HCT116 (cell line): Measurements from ENCODE around the gene DNAH9. TPM values are rescaled to one million over a fixed set of nuclear protein-coding genes. Genes with fewer than 3 reads are reported as not detected.

Experiments used
- ATAC-seq: fragments of 200-7000 bp; cut with Tn5 transposase; 2 replicates; pipeline ENCODE4 v1.9.1; 2020; ENCODE audit warnings: mild to moderate bottlenecking, moderate library complexity
- BruUV-seq: library from RNA; stranded (reverse); fragments of 400-500 nt; replicated peaks from 2 replicates; lab custom pipeline; 2021; lab: Mats Ljungman, UMichigan
- CTCF ChIA-PET: fragments of 300-600 bp; sonication (Branson Sonifier 250); formaldehyde crosslinking; loops from one replicate; lab custom pipeline; 2021; ENCODE audit warnings: antibody characterized with exemption; lab: Charles Lee
- POLR2A ChIA-PET: fragments of 300-600, 350-600 bp; sonication (Branson Sonifier 250); formaldehyde crosslinking; loops from one replicate; lab custom pipeline; 2021; ENCODE audit warnings: antibody characterized with exemption; lab: Charles Lee
- RAD21 ChIA-PET, 2 experiments: fragments of 300-600 bp; sonication (Branson Sonifier 250); formaldehyde crosslinking; loops; one replicate each; lab custom pipeline; 2023; ENCODE audit warnings: low total read pairs in 2 of 2; ENCODE audit not compliant: uncharacterized antibody in 2 of 2, unreplicated experiment in 2 of 2, low non-redundant PET in 1 of 2; lab: Charles Lee
- DNase-seq: peaks from one replicate; pipeline ENCODE4 v3.0.0-alpha.2; 2010; ENCODE audit warnings: low read depth, low spot score
- H2AFZ ChIP-seq: fragments of 200-600 bp; shearing (Covaris generic), sonication (generic); 2 replicates; pipeline ENCODE4 v1.6.1; 2017; ENCODE audit warnings: low read depth, mixed run types, mixed read lengths, antibody characterized with exemption, low read length; ENCODE audit not compliant: poor library complexity, severe bottlenecking
- H3K27ac ChIP-seq: 2 replicates; pipeline ENCODE4 v1.5.1; 2012; ENCODE audit warnings: low read depth, low read length
- H3K27me3 ChIP-seq: fragments of 200-600 bp; sonication (generic); 2 replicates; pipeline ENCODE4 v1.6.1; 2016; ENCODE audit warnings: mixed run types, low read length, mixed read lengths; ENCODE audit not compliant: insufficient read depth
- H3K36me3 ChIP-seq, 2 experiments: fragments of 200-500 bp in 1 of 2; fragments of 200-600 bp in 1 of 2; sonication (Bioruptor generic) in 1 of 2; sonication (generic) in 1 of 2; 2 replicates each; pipeline versions ENCODE4 v1.5.1 to v1.6.1; 2014 to 2016; ENCODE audit warnings: low read length in 2 of 2, inconsistent platforms in 1 of 2, mixed read lengths in 1 of 2, mixed run types in 1 of 2; ENCODE audit not compliant: insufficient read depth in 2 of 2, control insufficient read depth in 1 of 2
- H3K4me1 ChIP-seq, 2 experiments: fragments of 200-600 bp in 1 of 2; sonication (generic) in 1 of 2; 2 replicates each; pipeline versions ENCODE4 v1.5.1 to v1.6.1; 2012 to 2017; ENCODE audit warnings: low read length in 2 of 2, inconsistent platforms in 1 of 2, mild to moderate bottlenecking in 1 of 2, mixed read lengths in 1 of 2, mixed run types in 1 of 2, moderate library complexity in 1 of 2; ENCODE audit not compliant: insufficient read depth in 2 of 2, control insufficient read depth in 1 of 2
- H3K4me2 ChIP-seq: fragments of 200-600 bp; sonication (generic); 2 replicates; pipeline ENCODE4 v1.6.1; 2017; ENCODE audit warnings: mixed run types, low read length, mixed read lengths
- H3K4me3 ChIP-seq, 2 experiments: fragments of 200-600 bp in 1 of 2; sonication (generic) in 1 of 2; replicated peaks in 1 of 2; 2 replicates each; pipeline ENCODE4 v1.5.1; 2011 to 2016; ENCODE audit warnings: low read length in 2 of 2, control low read depth in 1 of 2, low read depth in 1 of 2, mild to moderate bottlenecking in 1 of 2, mixed read lengths in 1 of 2, mixed run types in 1 of 2
- H3K79me2 ChIP-seq: fragments of 200-600 bp; sonication (generic); 2 replicates; pipeline ENCODE4 v1.6.1; 2017; ENCODE audit warnings: mild to moderate bottlenecking, mixed run types, low read length, moderate library complexity, mixed read lengths; ENCODE audit not compliant: insufficient read depth
- H3K9ac ChIP-seq: fragments of 200-600 bp; sonication (generic); 2 replicates; pipeline ENCODE4 v1.6.1; 2016; ENCODE audit warnings: low read length, mixed read lengths
- H3K9me2 ChIP-seq: fragments of 200-600 bp; sonication (generic), shearing (Covaris generic); 2 replicates; pipeline ENCODE4 v1.6.1; 2017; ENCODE audit warnings: mixed run types, mild to moderate bottlenecking, moderate library complexity; ENCODE audit not compliant: insufficient read depth
- H3K9me3 ChIP-seq, 2 experiments: fragments of 200-500 bp in 1 of 2; fragments of 200-600 bp in 1 of 2; sonication (Bioruptor generic) in 1 of 2; sonication (generic) in 1 of 2; 2 replicates each; pipeline ENCODE4 v1.6.1; 2014 to 2017; ENCODE audit warnings: low read length in 2 of 2, mixed read lengths in 2 of 2, inconsistent platforms in 1 of 2, low read depth in 1 of 2, mild to moderate bottlenecking in 1 of 2, mixed run types in 1 of 2, moderate library complexity in 1 of 2; ENCODE audit not compliant: control insufficient read depth in 1 of 2, insufficient read depth in 1 of 2
- H4K20me1 ChIP-seq: fragments of 200-600 bp; sonication (generic), shearing (Covaris generic); 2 replicates; pipeline ENCODE4 v1.6.1; 2017; ENCODE audit warnings: mixed run types, mild to moderate bottlenecking, moderate library complexity; ENCODE audit not compliant: insufficient read depth
- ATF3 ChIP-seq: IDR thresholded peaks from 2 replicates; pipeline ENCODE4 v1.6.1; 2012
- CBX3 ChIP-seq: IDR thresholded peaks from 2 replicates; pipeline ENCODE4 v1.6.1; 2012; ENCODE audit warnings: low read depth
- CTCF ChIP-seq, 3 experiments: fragments of 200-600 bp in 1 of 3; sonication (generic) in 1 of 3; IDR thresholded peaks in 2 of 3; conservative IDR thresholded peaks in 1 of 3; 2 replicates each; pipeline ENCODE4 v1.5.1; 2012 to 2017; ENCODE audit warnings: low read depth in 2 of 3, low read length in 2 of 3, antibody characterized with exemption in 1 of 3, borderline replicate concordance in 1 of 3, control low read depth in 1 of 3, mild to moderate bottlenecking in 1 of 3, mixed read lengths in 1 of 3, mixed run types in 1 of 3, moderate library complexity in 1 of 3; ENCODE audit not compliant: insufficient read depth in 1 of 3
- ELF1 ChIP-seq: IDR thresholded peaks from 2 replicates; pipeline ENCODE4 v1.6.1; 2012; ENCODE audit warnings: low read depth, borderline replicate concordance
- EZH2 ChIP-seq: fragments of 200-600 bp; sonication (generic); IDR thresholded peaks from 2 replicates; pipeline ENCODE4 v1.6.1; 2017; ENCODE audit warnings: antibody characterized with exemption, mixed run types
- FOSL1 ChIP-seq: IDR thresholded peaks from 2 replicates; pipeline ENCODE4 v1.6.1; 2012; ENCODE audit warnings: low read depth
- JUND ChIP-seq: IDR thresholded peaks from 2 replicates; pipeline ENCODE4 v1.6.1; 2012
- MAX ChIP-seq: IDR thresholded peaks from 2 replicates; pipeline ENCODE4 v1.6.1; 2012
- POLR2A ChIP-seq: IDR thresholded peaks from 2 replicates; pipeline ENCODE4 v1.7.0; 2011; ENCODE audit warnings: borderline replicate concordance; ENCODE audit not compliant: insufficient read depth, insufficient read length; ENCODE audit errors: extremely low read depth
- RAD21 ChIP-seq: IDR thresholded peaks from 2 replicates; pipeline ENCODE4 v1.6.1; 2012; ENCODE audit warnings: low read depth, mild to moderate bottlenecking
- REST ChIP-seq: IDR thresholded peaks from 2 replicates; pipeline ENCODE4 v1.6.1; 2012; ENCODE audit warnings: low read depth
- SIN3A ChIP-seq: IDR thresholded peaks from 2 replicates; pipeline ENCODE4 v1.6.1; 2012; ENCODE audit warnings: low read depth
- SP1 ChIP-seq: IDR thresholded peaks from 2 replicates; pipeline ENCODE4 v1.6.1; 2012; ENCODE audit warnings: low read depth
- SRF ChIP-seq: IDR thresholded peaks from 2 replicates; pipeline ENCODE4 v1.6.1; 2012; ENCODE audit warnings: low read depth
- TCF7L2 ChIP-seq: IDR thresholded peaks from 2 replicates; pipeline ENCODE4 v1.7.0; 2011; ENCODE audit warnings: borderline replicate concordance, inconsistent platforms; ENCODE audit not compliant: insufficient read depth, insufficient read length; ENCODE audit errors: extremely low read depth
- YY1 ChIP-seq: IDR thresholded peaks from 2 replicates; pipeline ENCODE4 v1.6.1; 2011; ENCODE audit warnings: low read length, low read depth, moderate library complexity, mild to moderate bottlenecking; ENCODE audit not compliant: insufficient replicate concordance; ENCODE audit errors: extremely low read depth
- ZBTB33 ChIP-seq: IDR thresholded peaks from 2 replicates; pipeline ENCODE4 v1.6.1; 2011; ENCODE audit warnings: mild to moderate bottlenecking, low read length, moderate library complexity; ENCODE audit not compliant: insufficient replicate concordance; ENCODE audit errors: extremely low read depth
- ZFX ChIP-seq: fragments of 450-650 bp; IDR thresholded peaks from 2 replicates; pipeline ENCODE4 v1.6.1; 2017
- intact Hi-C: fragments of 100-400 bp; cut with micrococcal nuclease; formaldehyde crosslinking; loops from 2 replicates; pipeline ENCODE4 v1.10.0; 2022
- total RNA-seq: library from RNA; stranded (reverse); gene quantifications from one replicate; pipeline ENCODE4 v1.2.1, GENCODE V29; 2021; ENCODE audit not compliant: unreplicated experiment

DNAH9 gene
- total RNA-seq, 1 experiment from 2014 or later, result not detected

GRCh38 chr17:11944587-11944986 is 346.3 kb downstream of the DNAH9 start (continued):
- TF ChIP-seq TCF7L2, result no peak
- peak; percentile 34; the same call in 1 of the 2 replicates for TF ChIP-seq FOSL1
- TF ChIP-seq, all 23 proteins: peak for 6

GRCh38 chr17:11948789-11949188 is 350.5 kb downstream of the DNAH9 start:
- BruUV-seq, result no TSS peak
- ATAC-seq, result peak; percentile 81
- Histone ChIP-seq H4K20me1 (no peaks in the 10 kb centered on the region), H3K4me3 (peak overlapping the region in 1 of 2 experiments; percentile 44; a peak in 3 of 4 replicates), H2AFZ (no peak overlapping the region), H3K9me2 (no peaks in the 10 kb centered on the region), H3K9me3 (peaks cover 0 to 4% of the 10 kb centered on the region in 2 experiments; a peak in 3 of 4 replicates), H3K9ac (no peak overlapping the region), H3K4me2 (peak overlapping the region; percentile 71), H3K4me1 (peaks cover 17 to 37% of the 10 kb centered on the region in 2 experiments), H3K79me2 (no peaks in the 10 kb centered on the region), H3K27me3 (no peaks in the 10 kb centered on the region), H3K36me3 (no peaks in the 10 kb centered on the region), H3K27ac (peak overlapping the region; percentile 39; the same call in 1 of the 2 replicates)
- POLR2A ChIA-PET, result no interaction called here
- intact Hi-C loops, result no loop called here
- RAD21 ChIA-PET, result no interaction called here
- CTCF ChIA-PET, result interaction anchor here (2.7 kb wide), 1 partner anchor 13 kb away, joined by 14 read pairs; no protein-coding TSS in a partner anchor
- DNase-seq, result peak; percentile 51
- TF ChIP-seq ATF3 (no peak), FOSL1 (peak; percentile 19; the same call in 1 of the 2 replicates), ZFX (no peak), POLR2A (no peak), ZBTB33 (no peak), CBX3 (0 out of 2 replicates have a peak, but pooled peaks have one; percentile 40), RAD21 (no peak), MAX (0 out of 2 replicates have a peak, but pooled peaks have one; percentile 23), YY1 (no peak), SIN3A (no peak), SRF (no peak), EZH2 (no peak), ELF1 (no peak), CTCF (IDR thresholded peaks at IDR 0.05 in 2 of 3, conservative IDR thresholded peaks at IDR 0.05 in 1 of 3; ENCODE audit: borderline replicate concordance in 1 of 3, insufficient read depth in 1 of 3, low read depth in 2 of 3, low read length in 2 of 3) (no peak), SP1 (peak; percentile 39; the same call in 1 of the 2 replicates), REST (no peak), JUND (peak; percentile 41)
